Pancreas (tissue), 10 donors: Measurements from ENCODE around the gene VPS37C. TPM values are rescaled to one million over a fixed set of nuclear protein-coding genes. Genes with fewer than 3 reads are reported as not detected.

Experiments used
- ATAC-seq, 4 donors: fragments of 200-7000 bp; cut with Tn5 transposase; one replicate each; pipeline versions ENCODE4 v1.8.0 to v1.9.1; 2020; ENCODE audit warnings: mild to moderate bottlenecking in 4 of 4, moderate library complexity in 4 of 4
- DNase-seq, 6 donors: peaks; one replicate each; pipeline ENCODE4 v3.0.0-alpha.2; 2020
- FAIRE-seq: peaks from 2 replicates; lab custom pipeline; 2012; peaks lifted over from hg19 to GRCh38; lab: Jason Lieb, UNC
- H3K27ac ChIP-seq, 4 donors: fragments of 200-600 bp; sonication (generic); 1 replicate in 3 of 4; 2 replicates in 1 of 4; pipeline versions ENCODE4 v1.5.0 to v1.8.0; 2020
- H3K27me3 ChIP-seq, 4 donors: fragments of 200-600 bp; one replicate each; pipeline ENCODE4 v1.8.0; 2021
- H3K36me3 ChIP-seq, 3 donors: fragments of 200-600 bp; sonication (generic) in 1 of 3; one replicate each; pipeline versions ENCODE4 v1.5.0 to v1.8.0; 2020 to 2021
- H3K4me1 ChIP-seq, 3 donors: fragments of 200-600 bp; one replicate each; pipeline ENCODE4 v1.8.0; 2021
- H3K4me3 ChIP-seq, 4 donors: fragments of 200-600 bp; sonication (generic) in 2 of 4; one replicate each; pipeline versions ENCODE4 v1.5.0 to v1.8.0; 2020 to 2021
- H3K9me3 ChIP-seq, 4 donors: fragments of 200-600 bp; one replicate each; pipeline ENCODE4 v1.8.0; 2021
- WGBS, 2 donors: extraction: QIAGEN DNeasy Blood & Tissue Kit; methylation state at CpG; one replicate each; pipeline ENCODE4 v1.1.7; 2013; 5-methylcytosine and 5-hydroxymethylcytosine counted together
- intact Hi-C, 3 donors: fragments of 100-400 bp; cut with DNase I; formaldehyde crosslinking; loops; one replicate each; pipeline versions ENCODE4 v1.11.1 to v1.14.2; 2022
- polyA plus RNA-seq, 2 donors: library from polyadenylated mRNA; stranded (reverse); fragments of 200-250 nt; gene quantifications; one replicate each; pipeline ENCODE4 v1.2.3, GENCODE V29; 2013
- total RNA-seq, 6 donors: library from RNA; stranded (reverse); fragmentation: NEBNext Ultra II Directional in 4 of 6; extraction: Animal tissue kit (Norgen Biotek cat#: 25700) in 4 of 6; gene quantifications; one replicate each; pipeline versions ENCODE4 v1.2.1 to v1.2.4, GENCODE V29; 2021 to 2023
- TF ChIP-seq, protein P1 (sequence below), 4 donors: fragments of 200-600 bp; sonication (generic) in 3 of 4; IDR thresholded peaks; one replicate each; pipeline versions ENCODE4 v1.5.0 to v1.8.0; 2021; ENCODE audit warnings: antibody characterized with exemption in 4 of 4
- donor health status: healthy with polysubstance abuse.
- donor health status: DM: no; HTN: no; CAD: no; lungs with moderate emphysema.
- donor health status: DM: no; HTN: no; CAD: no.
- donor health status: control.
- donor health status: control.
- donor health status: Bipolar disorder and iron deficiency.
- donor health status: DM: yes; HTN: yes; CAD: no.
- donor health status: DM: no; HTN: no; CAD: no.
- donor health status: DM: no; HTN: no; CAD: no.
- donor health status: DM: yes; HTN: yes; CAD: no.

VPS37C gene
- total and polyA plus RNA-seq, 8 donors = 12.1 to 25.7 (median 16.2) TPM

- intact Hi-C loops = loop anchor here in 1 of 3 donors (5.0 kb wide), 1 partner anchor 297 kb away; no protein-coding TSS in a partner anchor
- Histone ChIP-seq H3K36me3 (no peaks in the 10 kb centered on the region), H3K9me3 (no peaks in the 10 kb centered on the region), H3K27me3 (no peaks in the 10 kb centered on the region), H3K4me1 (peaks cover 0 to 8% (median 0%) of the 10 kb centered on the region in 3 donors), H3K4me3 (no peak overlapping the region), H3K27ac (no peak overlapping the region)
- WGBS, 2 donors = 78 to 80% methylated on average over 17 of the region's 17 CpGs
- DNase-seq (peak in 1 of 6 donors; percentile 46), ATAC-seq (no peak), FAIRE-seq (no peak)
- TF ChIP-seq, protein P1, sequence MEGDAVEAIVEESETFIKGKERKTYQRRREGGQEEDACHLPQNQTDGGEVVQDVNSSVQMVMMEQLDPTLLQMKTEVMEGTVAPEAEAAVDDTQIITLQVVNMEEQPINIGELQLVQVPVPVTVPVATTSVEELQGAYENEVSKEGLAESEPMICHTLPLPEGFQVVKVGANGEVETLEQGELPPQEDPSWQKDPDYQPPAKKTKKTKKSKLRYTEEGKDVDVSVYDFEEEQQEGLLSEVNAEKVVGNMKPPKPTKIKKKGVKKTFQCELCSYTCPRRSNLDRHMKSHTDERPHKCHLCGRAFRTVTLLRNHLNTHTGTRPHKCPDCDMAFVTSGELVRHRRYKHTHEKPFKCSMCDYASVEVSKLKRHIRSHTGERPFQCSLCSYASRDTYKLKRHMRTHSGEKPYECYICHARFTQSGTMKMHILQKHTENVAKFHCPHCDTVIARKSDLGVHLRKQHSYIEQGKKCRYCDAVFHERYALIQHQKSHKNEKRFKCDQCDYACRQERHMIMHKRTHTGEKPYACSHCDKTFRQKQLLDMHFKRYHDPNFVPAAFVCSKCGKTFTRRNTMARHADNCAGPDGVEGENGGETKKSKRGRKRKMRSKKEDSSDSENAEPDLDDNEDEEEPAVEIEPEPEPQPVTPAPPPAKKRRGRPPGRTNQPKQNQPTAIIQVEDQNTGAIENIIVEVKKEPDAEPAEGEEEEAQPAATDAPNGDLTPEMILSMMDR (IDR thresholded peaks at IDR 0.05) = no peak
These were observed 36.5 kb downstream of the VPS37C start for GRCh38 chr11:61124574-61125309.

DNA sequence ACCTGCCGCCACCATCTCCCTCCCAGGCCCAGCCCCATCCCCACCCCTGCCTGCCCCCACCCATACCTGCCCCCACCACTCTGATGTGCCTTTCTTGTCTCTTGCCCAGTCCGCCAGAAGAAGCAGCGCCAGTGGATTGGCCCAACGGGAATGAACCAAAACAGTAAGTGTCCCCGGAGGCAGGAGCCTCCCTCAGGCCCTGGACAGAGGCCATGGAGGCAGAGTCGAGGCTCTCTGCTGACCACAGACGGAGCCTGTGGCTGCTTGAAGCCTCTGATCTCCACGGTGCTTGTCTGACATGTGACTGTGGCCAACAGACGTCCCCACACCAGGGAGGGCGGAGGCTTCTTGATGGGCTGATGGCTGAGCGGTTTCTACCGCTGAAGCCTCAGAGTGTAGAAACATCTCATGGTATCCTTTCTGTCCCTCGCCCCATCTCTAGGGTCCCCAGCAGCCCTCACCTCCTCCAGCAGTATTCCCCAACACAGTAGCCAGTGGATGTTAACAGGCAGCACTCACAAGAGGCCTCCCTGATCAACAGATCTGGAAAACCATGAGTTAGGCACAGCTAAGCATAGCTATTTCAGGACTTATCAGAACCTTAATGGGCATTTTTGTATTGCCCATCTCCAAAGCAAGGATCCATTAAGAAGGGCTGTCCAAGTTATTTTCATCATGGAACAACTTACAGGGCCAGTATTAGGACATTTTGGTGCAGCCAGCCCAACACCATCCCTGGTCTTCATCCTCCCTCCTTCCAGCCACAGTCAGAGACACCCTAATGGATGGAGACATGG, 37.3 kb downstream of the VPS37C start:
- Histone ChIP-seq H3K4me3 (no peak overlapping the region), H3K27me3 (no peaks in the 10 kb centered on the region), H3K36me3 (no peaks in the 10 kb centered on the region), H3K27ac (no peak overlapping the region), H3K9me3 (no peaks in the 10 kb centered on the region), H3K4me1 (peaks cover 0 to 8% (median 0%) of the 10 kb centered on the region in 3 donors)
- ATAC-seq (peak in 1 of 4 donors; percentile 30), DNase-seq (peak in 1 of 6 donors; percentile 48), FAIRE-seq (no peak)
- TF ChIP-seq, protein P1 (IDR thresholded peaks at IDR 0.05) = no peak
- WGBS, 2 donors = 83 to 85% methylated on average over 13 of the region's 13 CpGs
- intact Hi-C loops = no loop called here

GRCh38 chr11:61122761-61123160, 38.5 kb downstream of the VPS37C start:
- Histone ChIP-seq H3K9me3 (no peaks in the 10 kb centered on the region), H3K36me3 (no peaks in the 10 kb centered on the region), H3K27ac (no peak overlapping the region), H3K27me3 (no peaks in the 10 kb centered on the region), H3K4me1 (peaks cover 0 to 8% (median 0%) of the 10 kb centered on the region in 3 donors), H3K4me3 (no peak overlapping the region)
- intact Hi-C loops = no loop called here
- TF ChIP-seq, protein P1 (IDR thresholded peaks at IDR 0.05) = no peak
- DNase-seq = peak in 1 of 6 donors; percentile 36
- ATAC-seq = no peak
- WGBS, 2 donors = 86 to 91% methylated on average over 13 of the region's 13 CpGs
- FAIRE-seq = no peak

DNA sequence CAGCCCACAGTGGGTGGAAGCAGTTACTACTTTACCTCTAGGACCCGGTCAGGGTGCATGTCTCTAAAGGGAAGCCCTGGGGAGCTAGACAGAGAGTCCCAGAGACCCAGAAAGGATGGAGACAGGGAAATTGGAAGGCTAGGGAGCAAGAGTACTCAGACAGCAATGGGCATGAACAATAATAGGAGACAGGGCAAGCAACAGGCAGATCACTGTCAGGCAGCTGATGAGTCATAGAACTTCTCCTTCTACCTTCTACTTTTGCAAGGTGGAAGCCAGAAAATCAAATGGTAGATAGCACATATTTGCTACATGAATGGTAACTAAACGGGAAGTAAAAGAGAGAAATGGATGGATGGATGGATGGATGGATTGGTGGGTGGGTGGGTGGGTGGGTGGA, 39.3 kb downstream of the VPS37C start:
- WGBS, 2 donors = 72 to 90% methylated on average over 2 of the region's 2 CpGs
- intact Hi-C loops = no loop called here
- Histone ChIP-seq H3K36me3 (no peaks in the 10 kb centered on the region), H3K4me3 (no peak overlapping the region), H3K9me3 (no peaks in the 10 kb centered on the region), H3K27me3 (no peaks in the 10 kb centered on the region), H3K4me1 (peaks cover 0 to 8% (median 0%) of the 10 kb centered on the region in 3 donors), H3K27ac (no peak overlapping the region)
- no peak for DNase-seq
- no peak for ATAC-seq
- TF ChIP-seq, protein P1 (IDR thresholded peaks at IDR 0.05) = no peak
- FAIRE-seq = no peak
